Activated T-helper 17 cell treated with anti-CD3 and anti-CD28 coated beads, Interleukin-2, amount 50 U/mL, for 72 hours (primary cell): ENCODE results near the gene PITPNM1. TPM values are rescaled to one million over a fixed set of nuclear protein-coding genes. Genes with fewer than 3 reads are reported as not detected.

Experiments used
- total RNA-seq, 2 donors: library from RNA; stranded (reverse); gene quantifications; one replicate each; pipeline ENCODE4 v1.2.3, GENCODE V29; 2022

Gene PITPNM1
- total RNA-seq, 2 donors from 2014 or later: 97.9 to 111 TPM

Other genes with a start within 250 kb of the PITPNM1 start
- 100 to 1,000 TPM; 197 to 265 TPM for gene GRK2, start 238.9 kb downstream of the PITPNM1 start, total RNA-seq
- 100 to 1,000 TPM; 102 to 137 TPM for gene ANKRD13D, start 216.1 kb downstream of the PITPNM1 start, total RNA-seq
- 10 to 100 TPM; 15.8 to 22.0 TPM for gene SSH3, start 201.8 kb downstream of the PITPNM1 start, total RNA-seq
- 10 to 100 TPM; 32.4 to 60.2 TPM for gene POLD4, start 151.8 kb downstream of the PITPNM1 start, total RNA-seq
- 1 to 10 TPM in 1 of 2 donors, under 1 TPM in 1; 0.22 to 1.1 TPM for gene CLCF1, start 131.8 kb downstream of the PITPNM1 start, total RNA-seq
- gene RAD9A, start 113.4 kb downstream of the PITPNM1 start, total RNA-seq: 10 to 100 TPM; 32.0 to 37.5 TPM
- gene PPP1CA, start 103.5 kb downstream of the PITPNM1 start, total RNA-seq: 100 to 1,000 TPM; 220 to 322 TPM
- gene TBC1D10C, start 101.3 kb downstream of the PITPNM1 start, total RNA-seq: 100 to 1,000 TPM; 155 to 197 TPM
- 10 to 100 TPM in 1 of 2 donors, 1 to 10 TPM in 1; 2.0 to 10.6 TPM for gene CARNS1, start 89.7 kb downstream of the PITPNM1 start, total RNA-seq
- 10 to 100 TPM; 62.3 to 63.0 TPM for gene RPS6KB2, start 76.9 kb downstream of the PITPNM1 start, total RNA-seq
- 100 to 1,000 TPM; 112 to 228 TPM for gene PTPRCAP, start 67.7 kb downstream of the PITPNM1 start, total RNA-seq
- 100 to 1,000 TPM; 303 to 326 TPM for gene CORO1B, start 61.9 kb downstream of the PITPNM1 start, total RNA-seq
- gene GPR152, start 52.6 kb downstream of the PITPNM1 start, total RNA-seq: not detected
- 1 to 10 TPM in 1 of 2 donors, under 1 TPM in 1; 0.32 to 2.2 TPM for gene CABP4, start 50.0 kb downstream of the PITPNM1 start, total RNA-seq
- 10 to 100 TPM; 30.0 to 83.0 TPM for gene TMEM134, start 36.1 kb downstream of the PITPNM1 start, total RNA-seq
- 100 to 1,000 TPM; 152 to 186 TPM for gene AIP, start 22.3 kb downstream of the PITPNM1 start, total RNA-seq
- 10 to 100 TPM; 65.0 to 71.7 TPM for gene CDK2AP2, start 2.8 kb upstream of the PITPNM1 start, total RNA-seq
- gene CABP2, start 18.1 kb upstream of the PITPNM1 start, total RNA-seq: not detected
- gene GSTP1, start 78.4 kb upstream of the PITPNM1 start, total RNA-seq: 100 to 1,000 TPM; 187 to 394 TPM
- 100 to 1,000 TPM; 160 to 238 TPM for gene NDUFV1, start 101.6 kb upstream of the PITPNM1 start, total RNA-seq
- 10 to 100 TPM; 12.0 to 23.1 TPM for gene NUDT8, start 124.6 kb upstream of the PITPNM1 start, total RNA-seq
- not detected for gene TBX10, start 134.4 kb upstream of the PITPNM1 start, total RNA-seq
- gene ACY3, start 145.4 kb upstream of the PITPNM1 start, total RNA-seq: under 1 TPM in 1 of 2 donors, not detected in 1; 0.80 TPM
- not detected for gene ALDH3B2, start 169.3 kb upstream of the PITPNM1 start, total RNA-seq